ENCODE data around the gene AVEN. TPM values are rescaled to one million over a fixed set of nuclear protein-coding genes. Genes with fewer than 3 reads are reported as not detected.

The AVEN gene
- total RNA-seq, 1 donor from 2014 or later, result 24.4 TPM

- Histone ChIP-seq H3K4me3 (ENCODE audit: low read depth, low read length) (no peak overlapping the region), H3K27me3 (ENCODE audit: control insufficient read depth, insufficient read depth, low read length) (no peaks in the 10 kb centered on the region), H3K36me3 (ENCODE audit: control insufficient read depth, insufficient read depth, low read length) (no peaks in the 10 kb centered on the region)
- no peak for DNase-seq (ENCODE audit: low read depth)
- TF ChIP-seq CTCF (IDR thresholded peaks at IDR 0.05; ENCODE audit: insufficient read depth, low read length, poor library complexity, severe bottlenecking), result no peak
These were observed 194.8 kb downstream of the AVEN start for GRCh38 chr15:33844186-33844585.

- Histone ChIP-seq H3K36me3 (ENCODE audit: control insufficient read depth, insufficient read depth, low read length) (no peaks in the 10 kb centered on the region), H3K27me3 (ENCODE audit: control insufficient read depth, insufficient read depth, low read length) (no peaks in the 10 kb centered on the region), H3K4me3 (ENCODE audit: low read depth, low read length) (no peak overlapping the region)
- no peak for TF ChIP-seq CTCF (IDR thresholded peaks at IDR 0.05; ENCODE audit: insufficient read depth, low read length, poor library complexity, severe bottlenecking)
- no peak for DNase-seq (ENCODE audit: low read depth)
These were observed 198.4 kb downstream of the AVEN start for GRCh38 chr15:33840615-33841014.

- DNase-seq (ENCODE audit: low read depth), result no peak
- Histone ChIP-seq H3K36me3 (ENCODE audit: control insufficient read depth, insufficient read depth, low read length) (no peaks in the 10 kb centered on the region), H3K4me3 (ENCODE audit: low read depth, low read length) (no peak overlapping the region), H3K27me3 (ENCODE audit: control insufficient read depth, insufficient read depth, low read length) (no peaks in the 10 kb centered on the region)
- no peak for TF ChIP-seq CTCF (IDR thresholded peaks at IDR 0.05; ENCODE audit: insufficient read depth, low read length, poor library complexity, severe bottlenecking)
These were observed 199.5 kb downstream of the AVEN start for GRCh38 chr15:33839540-33839939.

GRCh38 chr15:33837294-33837693 is 201.7 kb downstream of the AVEN start:
- no peak for DNase-seq (ENCODE audit: low read depth)
- no peak for TF ChIP-seq CTCF (IDR thresholded peaks at IDR 0.05; ENCODE audit: insufficient read depth, low read length, poor library complexity, severe bottlenecking)
- Histone ChIP-seq H3K4me3 (ENCODE audit: low read depth, low read length) (no peak overlapping the region), H3K27me3 (ENCODE audit: control insufficient read depth, insufficient read depth, low read length) (no peaks in the 10 kb centered on the region), H3K36me3 (ENCODE audit: control insufficient read depth, insufficient read depth, low read length) (no peaks in the 10 kb centered on the region)

GRCh38 chr15:33834892-33835743 is 203.9 kb downstream of the AVEN start:
- no peak for TF ChIP-seq CTCF (IDR thresholded peaks at IDR 0.05; ENCODE audit: insufficient read depth, low read length, poor library complexity, severe bottlenecking)
- H3K36me3 ChIP-seq (ENCODE audit: control insufficient read depth, insufficient read depth, low read length), result no peaks in the 10 kb centered on the region
- DNase-seq (ENCODE audit: low read depth), result no peak
- no peak overlapping the region for H3K4me3 ChIP-seq (ENCODE audit: low read depth, low read length)
- H3K27me3 ChIP-seq (ENCODE audit: control insufficient read depth, insufficient read depth, low read length), result no peaks in the 10 kb centered on the region

- no peak overlapping the region for H3K4me3 ChIP-seq (ENCODE audit: low read depth, low read length)
- H3K27me3 ChIP-seq (ENCODE audit: control insufficient read depth, insufficient read depth, low read length), result no peaks in the 10 kb centered on the region
- H3K36me3 ChIP-seq (ENCODE audit: control insufficient read depth, insufficient read depth, low read length), result no peaks in the 10 kb centered on the region
- no peak for TF ChIP-seq CTCF (IDR thresholded peaks at IDR 0.05; ENCODE audit: insufficient read depth, low read length, poor library complexity, severe bottlenecking)
- DNase-seq (ENCODE audit: low read depth), result no peak
These were observed 207.4 kb downstream of the AVEN start for GRCh38 chr15:33831646-33832045.

Data from kidney epithelial cell (primary cell).